NCI-H146 (cell line): Measurements from ENCODE around the gene PREX1.

ENCODE experiments used
- DNase-seq: peaks from one replicate; lab custom pipeline; 2025; lab: John Stamatoyannopoulos, UW

The PREX1 gene

GRCh38 chr20:48603116-48603818, 224.5 kb downstream of the PREX1 start:
- no peak for DNase-seq

- DNase-seq: no peak
Measured at GRCh38 chr20:48601798-48602197, 226.0 kb downstream of the PREX1 start.

- DNase-seq: peak; percentile 83
Measured at GRCh38 chr20:48600470-48600945, 227.3 kb downstream of the PREX1 start.

- DNase-seq: no peak
Measured at GRCh38 chr20:48599748-48600469, 227.9 kb downstream of the PREX1 start.

GRCh38 chr20:48599106-48599747, 228.6 kb downstream of the PREX1 start:
- DNase-seq: no peak

DNA sequence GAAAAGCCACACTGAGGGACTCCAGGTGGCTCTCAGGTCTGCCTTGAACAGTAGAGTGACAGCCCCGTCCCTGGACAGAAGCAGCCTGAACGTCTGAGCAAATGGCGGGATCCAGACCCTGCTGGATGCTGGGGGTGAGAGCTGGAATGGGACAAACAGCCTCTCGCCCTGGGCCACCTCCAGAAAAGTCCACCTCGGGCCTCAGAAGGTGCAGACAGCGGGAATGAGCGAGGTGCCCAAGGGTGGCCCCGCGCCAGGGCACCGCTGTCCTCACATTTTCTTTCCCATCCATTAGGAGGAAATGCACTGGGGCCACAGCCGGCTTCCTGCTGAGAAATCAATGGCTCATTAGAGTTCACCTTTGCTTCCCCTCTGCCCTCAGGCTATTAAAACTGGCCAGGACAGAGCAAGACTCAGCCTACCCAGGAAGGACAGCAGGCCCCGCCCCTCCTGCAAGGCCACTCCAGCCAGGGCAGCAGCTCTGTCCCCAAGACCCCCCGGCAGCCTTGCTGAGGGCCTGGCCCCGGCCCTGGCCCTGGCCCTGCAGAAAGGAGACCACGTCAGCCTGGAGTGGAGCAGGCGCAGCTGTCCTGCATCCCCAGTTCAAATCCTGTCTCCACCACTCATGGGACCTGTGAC, 229.4 kb downstream of the PREX1 start:
- peak; percentile 91 for DNase-seq

GRCh38 chr20:48597521-48598302, 230.1 kb downstream of the PREX1 start:
- peak; percentile 58 for DNase-seq

DNA sequence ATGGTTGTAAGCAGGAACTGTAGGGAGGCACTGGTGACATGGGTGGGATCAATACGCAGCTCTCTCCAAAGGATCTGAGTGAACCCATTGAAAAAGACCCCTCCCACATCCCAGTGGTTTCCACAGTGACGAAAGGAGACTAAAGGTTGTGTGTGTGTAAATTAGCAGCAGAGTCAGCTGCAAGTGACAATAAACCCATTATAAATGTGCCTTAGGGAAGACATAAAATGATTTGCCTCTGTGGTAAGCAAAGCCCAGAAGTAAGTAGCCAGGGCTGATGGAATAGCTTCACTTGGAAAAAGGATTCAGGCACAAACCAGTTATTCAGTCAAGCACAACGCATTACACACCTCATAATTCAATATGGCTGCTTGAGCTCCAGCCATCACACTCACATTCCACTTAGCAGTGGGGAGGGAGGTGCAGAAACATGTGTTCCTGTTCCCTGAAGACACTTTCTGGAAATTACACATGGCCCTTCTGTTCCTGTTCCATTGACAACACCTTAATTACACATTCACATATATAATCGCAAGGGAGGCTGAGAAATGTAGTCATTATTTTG, 231.4 kb downstream of the PREX1 start:
- DNase-seq: no peak

DNA sequence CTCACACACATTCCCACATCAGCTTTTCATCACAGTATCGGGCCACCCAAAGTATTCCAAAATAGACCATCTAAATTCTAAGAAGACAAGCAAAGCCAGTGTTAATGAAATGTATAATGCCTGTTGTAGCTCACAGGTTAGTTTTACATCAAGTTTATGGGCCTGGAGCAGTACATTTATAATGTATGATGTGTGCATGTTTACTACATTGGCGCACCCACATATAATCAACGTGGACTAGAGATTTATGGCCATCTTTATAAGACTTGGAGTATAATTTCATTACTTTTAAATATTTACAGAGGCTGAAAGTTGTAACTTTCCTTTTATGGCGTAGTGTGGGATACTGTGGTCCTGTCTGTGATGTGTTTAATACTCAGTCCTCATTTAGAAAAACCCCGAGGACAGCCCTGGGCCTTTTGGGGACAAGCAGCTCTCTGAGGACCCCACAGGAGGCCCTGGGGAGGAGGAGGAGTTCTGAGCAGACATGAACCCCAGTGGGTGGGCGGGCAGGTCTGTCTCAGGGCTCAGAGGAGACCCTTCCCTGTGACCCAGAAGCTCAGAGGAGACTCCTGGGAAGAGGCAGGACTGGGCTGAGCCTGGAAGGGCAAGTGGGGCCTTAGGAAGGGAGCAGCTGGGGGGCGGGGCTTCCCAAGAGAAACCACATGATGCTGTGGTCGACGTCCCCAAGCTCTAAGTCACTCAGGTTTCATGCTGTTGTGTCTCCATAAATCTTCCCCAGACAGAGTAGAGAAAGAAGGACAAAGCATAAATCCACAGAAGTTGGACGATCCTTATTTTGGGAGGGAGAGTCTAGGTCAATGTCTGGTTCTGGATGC, 232.1 kb downstream of the PREX1 start:
- DNase-seq: no peak

GRCh38 chr20:48594533-48594932, 233.3 kb downstream of the PREX1 start:
- no peak for DNase-seq

- no peak for DNase-seq
Measured at GRCh38 chr20:48592107-48592940, 235.5 kb downstream of the PREX1 start.

- no peak for DNase-seq
Measured at GRCh38 chr20:48586730-48587129, 241.1 kb downstream of the PREX1 start.

- DNase-seq: peak; percentile 93
Measured at GRCh38 chr20:48585061-48585870, 242.5 kb downstream of the PREX1 start.

DNA sequence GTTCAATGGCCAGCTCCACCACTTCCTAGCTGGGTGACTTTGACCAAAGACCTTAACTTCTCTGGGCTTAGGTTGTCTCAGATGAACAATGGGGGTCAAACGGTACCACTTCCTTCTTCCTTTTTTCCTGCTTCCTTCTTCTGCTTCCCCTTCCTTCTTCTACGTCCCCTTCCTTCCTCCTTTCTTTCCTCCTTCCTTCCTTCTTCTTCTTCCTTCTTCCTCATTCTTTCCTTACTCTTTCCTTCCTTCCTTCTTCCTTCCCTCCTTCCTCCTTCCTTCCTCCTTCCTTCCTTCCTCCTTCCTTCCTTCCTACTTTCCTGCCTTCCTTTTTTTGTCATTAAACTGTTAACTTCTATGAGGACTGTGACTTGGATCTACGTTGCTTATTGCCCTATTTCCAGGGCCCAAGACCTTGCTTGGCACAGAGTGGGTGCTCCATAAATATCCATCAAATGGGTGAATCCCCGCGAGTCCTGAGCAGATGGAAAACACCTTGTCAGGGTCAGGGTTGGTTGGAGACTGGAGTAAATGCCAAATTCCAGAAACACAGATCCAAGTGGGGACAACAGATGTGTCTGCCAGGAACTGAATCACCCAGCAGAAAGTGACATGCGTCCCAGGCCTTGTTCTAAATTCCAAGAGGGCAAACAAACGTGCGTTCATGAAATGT, 243.3 kb downstream of the PREX1 start:
- DNase-seq: no peak

DNA sequence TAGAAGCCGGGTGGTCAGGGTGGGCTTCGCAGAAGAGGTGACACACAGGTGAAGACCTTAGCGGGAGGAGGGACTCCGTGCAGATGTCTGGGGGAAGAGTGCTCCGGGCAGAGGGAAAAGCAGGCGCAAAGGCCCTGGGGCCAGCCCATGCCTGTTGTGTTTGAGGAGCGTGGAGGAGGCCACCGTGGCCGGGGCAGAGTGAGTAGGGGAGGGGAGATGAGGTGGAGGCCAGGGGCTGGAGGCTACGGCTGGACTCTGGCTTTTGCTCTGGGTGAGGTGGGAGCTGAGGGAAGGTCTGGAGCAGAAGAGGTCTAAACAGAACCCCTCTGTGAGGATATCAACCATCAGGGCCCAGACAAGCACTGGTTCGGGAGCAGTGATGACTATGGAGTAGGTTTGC, 244.0 kb downstream of the PREX1 start:
- no peak for DNase-seq

GRCh38 chr20:48583171-48583570, 244.6 kb downstream of the PREX1 start:
- no peak for DNase-seq

- DNase-seq: no peak
Measured at GRCh38 chr20:48582673-48582985, 245.2 kb downstream of the PREX1 start.

GRCh38 chr20:48581167-48581566, 246.6 kb downstream of the PREX1 start:
- DNase-seq: no peak
